Activated T-cell treated with anti-CD3 and anti-CD28 coated beads for 1 hour (primary cell): ENCODE data around the gene C16orf46.
"Not testable (repeated sequence)": the region's sequence is repeated elsewhere in the genome, so short reads cannot be mapped to it uniquely, and the experiment has no call there.

Experiments used
- DNase-seq: peaks from one replicate; pipeline ENCODE4 v3.0.0-alpha.2; 2020; ENCODE audit warnings: low read depth

Gene C16orf46, protein sequence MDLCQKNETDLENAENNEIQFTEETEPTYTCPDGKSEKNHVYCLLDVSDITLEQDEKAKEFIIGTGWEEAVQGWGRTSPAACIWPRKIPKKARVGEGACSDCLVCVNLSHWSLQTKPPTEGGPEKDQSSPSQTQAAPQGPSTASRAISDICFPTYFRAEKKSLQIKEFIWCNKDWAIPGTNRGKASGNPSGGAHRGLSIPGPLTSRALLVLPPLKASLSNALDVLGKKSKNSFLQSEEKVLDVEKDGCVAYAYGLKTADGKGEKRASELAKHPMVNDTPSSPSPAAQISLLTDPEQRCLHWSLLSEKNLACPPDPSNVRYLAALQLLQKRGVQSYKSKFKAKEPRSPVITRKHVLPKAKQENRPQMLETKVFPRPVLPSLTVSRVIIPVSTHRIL

GRCh38 chr16:81077076-81077940, at the start of gene C16orf46:
Gene C16orf46, minus strand, starts transcription at chr16:81077238. Its CDS starts 13,283 bp downstream, at chr16:81063955.
- peak; percentile 94 for DNase-seq

DNA sequence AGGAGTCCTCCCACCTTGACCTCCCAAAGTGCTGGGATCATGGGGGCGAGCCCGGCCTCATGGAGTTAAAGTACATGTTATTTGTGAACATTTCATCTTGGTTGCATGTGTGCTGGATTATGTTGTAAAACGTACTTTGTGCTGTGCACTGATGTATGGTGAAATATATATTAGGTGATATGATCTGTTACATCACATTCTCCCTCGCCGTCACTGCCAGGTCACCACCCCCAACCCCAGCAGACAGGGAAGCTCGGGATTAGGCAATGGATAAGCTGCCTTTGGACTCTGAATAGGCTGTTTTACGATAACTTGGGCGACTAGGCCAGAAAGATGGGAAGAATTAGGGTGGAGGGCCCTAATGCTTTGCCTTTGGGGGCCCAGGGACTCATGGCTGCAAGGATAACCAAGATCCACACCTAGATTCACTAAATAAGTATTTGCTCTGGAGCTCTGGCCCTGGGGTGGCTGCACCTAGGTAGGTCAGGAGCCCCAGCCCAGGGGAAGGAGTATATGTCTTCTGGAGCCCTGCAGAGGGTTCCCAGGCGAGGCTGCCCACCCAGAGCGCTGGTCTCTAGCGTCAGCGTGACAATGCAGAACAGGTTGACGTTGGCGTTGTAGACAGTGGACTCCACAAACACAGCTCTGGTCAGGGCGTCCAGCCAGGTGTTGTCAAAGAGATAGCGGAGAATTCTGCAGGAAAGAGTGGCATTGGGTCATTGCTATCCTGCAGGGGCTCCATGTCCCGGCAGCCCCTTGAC, 46.2 kb upstream of the C16orf46 start:
- no peak for DNase-seq

DNA sequence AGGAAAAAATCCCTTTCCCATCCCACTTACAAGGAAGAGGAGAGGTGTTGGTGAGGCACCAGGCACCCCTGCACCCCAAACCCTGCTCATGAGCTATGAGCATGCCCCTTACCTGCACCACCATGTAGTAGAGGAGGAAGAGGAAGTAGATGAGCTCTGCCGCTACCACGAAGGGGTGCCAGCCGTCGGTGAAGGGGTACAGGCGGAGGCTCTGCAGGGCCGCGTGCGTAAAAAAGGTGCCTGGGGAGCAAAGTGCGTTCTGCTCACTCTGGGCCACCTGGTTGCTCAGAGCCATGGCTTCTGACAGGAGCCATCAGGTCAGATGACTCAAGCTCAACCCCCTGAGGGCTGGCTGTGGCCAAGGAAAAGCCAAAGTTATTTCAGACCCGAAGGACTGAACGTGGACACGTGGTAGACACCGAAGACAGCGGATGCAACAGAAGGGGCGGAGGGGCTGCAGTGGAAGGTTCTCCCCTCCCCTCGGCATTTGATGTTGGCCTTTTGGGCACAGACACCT, 44.5 kb upstream of the C16orf46 start:
- DNase-seq = no peak

GRCh38 chr16:81117436-81117835, 40.4 kb upstream of the C16orf46 start:
- no peak for DNase-seq

DNA sequence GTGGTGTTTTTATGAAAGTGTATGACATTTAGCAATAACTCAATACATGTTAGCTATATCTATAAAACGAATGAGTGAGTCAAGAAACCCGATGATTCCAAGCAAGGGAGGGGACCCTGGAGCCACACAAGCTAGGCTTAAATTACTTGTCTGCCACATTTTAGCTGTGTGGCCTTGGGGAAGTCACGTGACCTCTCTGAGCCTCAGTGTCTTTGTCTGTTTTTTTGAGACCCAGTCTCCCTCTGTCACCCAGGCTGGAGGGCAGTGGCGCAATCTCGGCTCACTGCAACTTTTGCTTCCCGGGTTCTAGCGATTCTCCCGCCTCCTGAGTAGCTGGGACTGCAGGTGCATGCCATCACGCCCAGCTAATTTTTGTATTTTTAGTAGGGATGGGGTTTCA, 39.2 kb upstream of the C16orf46 start:
- no peak for DNase-seq

GRCh38 chr16:81112453-81112852, 35.4 kb upstream of the C16orf46 start:
- DNase-seq = no peak

GRCh38 chr16:81109274-81109673, 32.2 kb upstream of the C16orf46 start:
- not testable (repeated sequence) for DNase-seq

- DNase-seq = no peak
Measured at GRCh38 chr16:81107511-81107910, 30.5 kb upstream of the C16orf46 start.

- no peak for DNase-seq
Measured at GRCh38 chr16:81106826-81107503, 29.9 kb upstream of the C16orf46 start.

DNA sequence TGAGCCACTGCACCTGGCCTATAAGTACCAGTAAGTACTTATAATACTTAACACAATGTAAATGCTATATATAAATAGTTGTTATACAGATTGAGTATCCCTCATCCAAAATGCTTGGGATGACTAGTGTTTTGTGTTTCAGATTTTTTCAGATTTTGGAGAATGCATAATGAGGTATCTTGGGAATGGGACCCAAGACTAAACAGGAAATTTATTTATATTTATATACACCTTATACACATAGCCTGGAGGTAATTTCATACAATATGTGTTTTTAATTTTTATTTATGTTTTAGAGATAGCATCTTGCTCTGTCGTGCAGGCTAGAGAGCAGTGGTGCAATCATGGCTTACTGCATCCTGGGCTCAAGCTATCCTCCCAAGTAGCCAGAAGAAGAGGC, 28.9 kb upstream of the C16orf46 start:
- DNase-seq = no peak

GRCh38 chr16:81101702-81102101, 24.7 kb upstream of the C16orf46 start:
- no peak for DNase-seq

GRCh38 chr16:81099958-81100357, 22.9 kb upstream of the C16orf46 start:
- DNase-seq = no peak

DNA sequence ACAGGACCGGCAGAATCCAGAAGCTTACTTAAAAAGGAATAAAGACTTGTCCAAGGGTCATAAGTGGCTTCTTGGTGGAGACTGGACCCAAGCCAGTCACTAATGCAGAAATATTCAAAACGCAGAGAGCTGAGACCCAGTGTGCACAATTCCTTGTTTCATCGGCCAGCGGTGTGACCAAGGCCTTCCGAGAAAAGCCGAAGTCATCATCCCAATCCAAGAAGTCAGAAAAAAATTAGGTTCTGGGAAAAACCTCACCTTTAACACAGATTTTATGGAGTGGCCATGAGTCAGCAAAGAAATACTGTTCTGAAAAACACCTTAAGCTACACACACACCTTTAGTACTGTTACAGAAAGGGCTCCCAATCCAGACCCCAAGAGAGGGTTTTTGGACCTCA, 20.2 kb upstream of the C16orf46 start:
- DNase-seq = no peak

- no peak for DNase-seq
Measured at GRCh38 chr16:81096715-81097208, 19.7 kb upstream of the C16orf46 start.

- DNase-seq = peak; percentile 96
Measured at GRCh38 chr16:81095953-81096714, 19.1 kb upstream of the C16orf46 start, which contains the start of gene GCSH. Gene GCSH, minus strand, starts transcription at chr16:81096395. Its CDS starts 117 bp downstream, at chr16:81096278.

DNA sequence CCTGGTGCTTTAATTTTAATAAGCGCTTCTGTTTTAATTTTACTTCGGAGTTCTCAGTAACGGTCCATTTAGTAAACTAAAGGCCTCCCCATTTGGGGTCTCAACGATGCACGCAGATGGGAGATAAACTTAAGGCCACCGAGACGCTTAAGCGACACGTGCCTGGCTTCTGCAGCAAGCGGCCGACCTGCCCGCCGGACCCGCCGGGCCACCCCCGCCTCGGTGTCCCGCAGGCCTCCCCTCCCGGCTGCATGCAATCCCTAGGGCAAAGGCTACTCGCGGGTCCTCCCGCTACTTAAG, 18.6 kb upstream of the C16orf46 start:
- DNase-seq = no peak

- DNase-seq = no peak
Measured at GRCh38 chr16:81094771-81095251, 17.8 kb upstream of the C16orf46 start.

DNA sequence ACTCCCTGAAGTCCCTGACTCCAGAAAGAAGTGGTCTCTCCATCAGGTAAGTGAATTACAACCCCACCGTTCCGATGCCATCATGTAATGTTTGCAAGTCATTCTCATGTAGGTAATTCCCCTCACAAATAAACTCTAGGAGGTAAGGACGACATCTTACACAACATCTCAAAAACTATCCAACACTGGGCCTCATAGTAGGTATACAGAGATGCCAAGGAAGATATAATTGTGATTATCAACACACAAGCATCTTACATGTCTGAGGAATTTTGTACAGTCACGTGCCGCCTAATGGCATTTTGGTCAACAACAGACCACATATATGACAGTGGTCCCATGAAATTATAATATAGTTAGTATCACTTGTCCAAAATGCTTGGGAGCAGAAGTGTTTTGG, 11.8 kb upstream of the C16orf46 start:
- DNase-seq = no peak

DNA sequence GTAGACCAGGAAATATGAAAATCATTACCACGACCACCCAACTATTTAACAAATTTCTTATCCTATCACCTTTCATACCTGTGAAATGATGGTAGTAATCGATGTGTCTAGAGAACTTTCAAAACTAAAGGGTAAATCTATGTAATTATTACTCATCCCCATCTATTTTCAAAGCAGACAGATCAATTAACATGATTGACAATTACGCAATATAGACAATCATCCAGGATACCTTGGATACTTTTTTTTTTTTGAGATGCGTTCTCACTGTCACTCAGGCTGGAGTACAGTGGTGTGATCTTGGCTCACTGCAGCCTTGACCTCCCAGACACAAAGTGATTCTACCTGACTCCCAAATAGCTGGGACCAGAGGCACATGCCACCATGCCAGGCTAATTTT, 4.0 kb upstream of the C16orf46 start:
- DNase-seq = no peak

GRCh38 chr16:81080233-81080632, 3.2 kb upstream of the C16orf46 start:
- DNase-seq = no peak
